ENCODE data around the gene PLA2G4B. TPM values are rescaled to one million over a fixed set of nuclear protein-coding genes. Genes with fewer than 3 reads are reported as not detected.

PLA2G4B gene
- total and polyA plus RNA-seq, 10 of the 15 experiments (the other 5 are each of a cell fraction or from before 2014, with no cell fraction given): 0.22 to 6.6 (median 2.9) TPM

DNA sequence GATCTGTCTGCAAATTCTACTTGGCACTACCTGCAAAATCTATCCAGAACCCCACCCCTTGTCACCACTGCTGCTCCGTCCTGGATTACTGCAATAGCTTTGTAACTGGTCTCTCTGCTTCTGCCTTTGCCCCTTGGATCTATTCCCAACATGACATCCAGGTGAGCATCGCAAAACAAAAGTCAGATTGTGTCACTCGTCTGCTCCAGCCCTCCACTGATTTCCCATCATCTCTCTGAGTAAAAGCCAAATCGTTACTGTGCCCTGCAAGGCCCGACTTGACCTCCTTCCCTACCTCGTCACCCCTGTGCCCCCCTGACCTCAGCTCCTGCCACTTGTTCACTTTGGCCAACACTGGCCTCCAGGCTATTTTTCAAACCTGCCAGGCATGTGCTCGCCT lies 45.8 kb downstream of the PLA2G4B start (continued):
- TF ChIP-seq, protein P1, sequence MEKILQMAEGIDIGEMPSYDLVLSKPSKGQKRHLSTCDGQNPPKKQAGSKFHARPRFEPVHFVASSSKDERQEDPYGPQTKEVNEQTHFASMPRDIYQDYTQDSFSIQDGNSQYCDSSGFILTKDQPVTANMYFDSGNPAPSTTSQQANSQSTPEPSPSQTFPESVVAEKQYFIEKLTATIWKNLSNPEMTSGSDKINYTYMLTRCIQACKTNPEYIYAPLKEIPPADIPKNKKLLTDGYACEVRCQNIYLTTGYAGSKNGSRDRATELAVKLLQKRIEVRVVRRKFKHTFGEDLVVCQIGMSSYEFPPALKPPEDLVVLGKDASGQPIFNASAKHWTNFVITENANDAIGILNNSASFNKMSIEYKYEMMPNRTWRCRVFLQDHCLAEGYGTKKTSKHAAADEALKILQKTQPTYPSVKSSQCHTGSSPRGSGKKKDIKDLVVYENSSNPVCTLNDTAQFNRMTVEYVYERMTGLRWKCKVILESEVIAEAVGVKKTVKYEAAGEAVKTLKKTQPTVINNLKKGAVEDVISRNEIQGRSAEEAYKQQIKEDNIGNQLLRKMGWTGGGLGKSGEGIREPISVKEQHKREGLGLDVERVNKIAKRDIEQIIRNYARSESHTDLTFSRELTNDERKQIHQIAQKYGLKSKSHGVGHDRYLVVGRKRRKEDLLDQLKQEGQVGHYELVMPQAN (conservative IDR thresholded peaks at IDR 0.05): no peak

DNA sequence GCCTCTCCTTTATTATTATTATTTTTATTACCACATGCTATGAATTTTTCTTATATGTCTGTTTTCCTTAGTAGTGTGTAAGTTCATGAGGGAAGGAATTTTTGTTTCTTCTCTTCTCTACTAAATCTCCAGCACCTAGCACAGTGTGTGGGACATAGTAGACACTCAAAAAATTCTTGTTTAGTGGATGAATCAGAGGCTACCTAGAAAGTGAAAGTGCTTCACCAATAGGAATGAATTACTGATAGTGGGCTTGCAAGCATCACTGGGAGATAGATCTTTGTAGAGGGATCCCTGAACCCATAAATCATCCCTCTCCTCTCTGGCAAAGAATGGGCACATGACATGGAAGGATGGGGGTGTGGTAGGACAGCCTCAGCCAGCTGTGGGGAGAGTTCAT lies 46.7 kb downstream of the PLA2G4B start:
- no TSS peak for BruUV-seq (replicated peaks)
- H3K27ac ChIP-seq (ENCODE audit: control insufficient read depth, insufficient read depth): no peak overlapping the region
- peaks cover 4% of the 10 kb centered on the region for H3K4me1 ChIP-seq (ENCODE audit: control insufficient read depth, insufficient read depth, low read length)
- in situ Hi-C loops (cut with MboI) (no loop called here), intact Hi-C loops (cut with micrococcal nuclease; ENCODE audit: unreplicated experiment) (no loop called here)
- POLR2A ChIA-PET: no interaction called here
- H3K36me3 ChIP-seq (ENCODE audit: control insufficient read depth in 2 of 2, insufficient read depth in 2 of 2, low read length in 1 of 2): no peaks in the 10 kb centered on the region
- H3K9ac ChIP-seq (ENCODE audit: control insufficient read depth, insufficient read depth, low read length): no peak overlapping the region
- no peak for DNase-seq (ENCODE audit: low read depth, low spot score)
- H2AFZ ChIP-seq (ENCODE audit: control insufficient read depth, low read depth, low read length): no peak overlapping the region
- H3K27me3 ChIP-seq (replicated peaks in 1 of 2; ENCODE audit: control insufficient read depth in 2 of 2, insufficient read depth in 2 of 2, low read length in 1 of 2): peaks cover 0 to 2% of the 10 kb centered on the region in 2 experiments; a peak in 2 of 4 replicates
- no peaks in the 10 kb centered on the region for H3K9me3 ChIP-seq (replicated peaks; ENCODE audit: control insufficient read depth, insufficient read depth, low read length)
- no peak for FAIRE-seq
- SMC1A ChIA-PET (ENCODE audit: uncharacterized antibody, unreplicated experiment): no interaction called here
- RAD21 ChIA-PET (ENCODE audit: unreplicated experiment): no interaction called here
- CTCF ChIA-PET: interaction anchor here (1.3 kb wide), 1 partner anchor 112 kb away, joined by 5 read pairs; the partner anchor contains the start of gene MAPKBP1
- no peaks in the 10 kb centered on the region for H4K20me1 ChIP-seq (ENCODE audit: control insufficient read depth, insufficient read depth)
- ATAC-seq: no peak
- H3K4me2 ChIP-seq (ENCODE audit: control insufficient read depth, insufficient read depth): no peak overlapping the region
- H3K4me3 ChIP-seq: no peak overlapping the region
- H3K79me2 ChIP-seq (ENCODE audit: control insufficient read depth, insufficient read depth, low read length): no peaks in the 10 kb centered on the region
- TF ChIP-seq, protein P2, sequence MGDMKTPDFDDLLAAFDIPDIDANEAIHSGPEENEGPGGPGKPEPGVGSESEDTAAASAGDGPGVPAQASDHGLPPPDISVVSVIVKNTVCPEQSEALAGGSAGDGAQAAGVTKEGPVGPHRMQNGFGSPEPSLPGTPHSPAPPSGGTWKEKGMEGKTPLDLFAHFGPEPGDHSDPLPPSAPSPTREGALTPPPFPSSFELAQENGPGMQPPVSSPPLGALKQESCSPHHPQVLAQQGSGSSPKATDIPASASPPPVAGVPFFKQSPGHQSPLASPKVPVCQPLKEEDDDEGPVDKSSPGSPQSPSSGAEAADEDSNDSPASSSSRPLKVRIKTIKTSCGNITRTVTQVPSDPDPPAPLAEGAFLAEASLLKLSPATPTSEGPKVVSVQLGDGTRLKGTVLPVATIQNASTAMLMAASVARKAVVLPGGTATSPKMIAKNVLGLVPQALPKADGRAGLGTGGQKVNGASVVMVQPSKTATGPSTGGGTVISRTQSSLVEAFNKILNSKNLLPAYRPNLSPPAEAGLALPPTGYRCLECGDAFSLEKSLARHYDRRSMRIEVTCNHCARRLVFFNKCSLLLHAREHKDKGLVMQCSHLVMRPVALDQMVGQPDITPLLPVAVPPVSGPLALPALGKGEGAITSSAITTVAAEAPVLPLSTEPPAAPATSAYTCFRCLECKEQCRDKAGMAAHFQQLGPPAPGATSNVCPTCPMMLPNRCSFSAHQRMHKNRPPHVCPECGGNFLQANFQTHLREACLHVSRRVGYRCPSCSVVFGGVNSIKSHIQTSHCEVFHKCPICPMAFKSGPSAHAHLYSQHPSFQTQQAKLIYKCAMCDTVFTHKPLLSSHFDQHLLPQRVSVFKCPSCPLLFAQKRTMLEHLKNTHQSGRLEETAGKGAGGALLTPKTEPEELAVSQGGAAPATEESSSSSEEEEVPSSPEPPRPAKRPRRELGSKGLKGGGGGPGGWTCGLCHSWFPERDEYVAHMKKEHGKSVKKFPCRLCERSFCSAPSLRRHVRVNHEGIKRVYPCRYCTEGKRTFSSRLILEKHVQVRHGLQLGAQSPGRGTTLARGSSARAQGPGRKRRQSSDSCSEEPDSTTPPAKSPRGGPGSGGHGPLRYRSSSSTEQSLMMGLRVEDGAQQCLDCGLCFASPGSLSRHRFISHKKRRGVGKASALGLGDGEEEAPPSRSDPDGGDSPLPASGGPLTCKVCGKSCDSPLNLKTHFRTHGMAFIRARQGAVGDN (IDR thresholded peaks at IDR 0.05): no peak
- TF ChIP-seq SIN3A (IDR thresholded peaks at IDR 0.05; ENCODE audit: low read depth, low read length): no peak
- TF ChIP-seq BCL11A (IDR thresholded peaks at IDR 0.05; ENCODE audit: low read depth, low read length): no peak
- TF ChIP-seq IKZF2 (IDR thresholded peaks at IDR 0.05): no peak
- TF ChIP-seq PAX5 (IDR thresholded peaks at IDR 0.05; ENCODE audit: borderline replicate concordance, low read depth, low read length): no peak
- TF ChIP-seq ZZZ3 (IDR thresholded peaks at IDR 0.05; ENCODE audit: control insufficient read depth, insufficient read length, low read depth): no peak
- TF ChIP-seq, protein P3, sequence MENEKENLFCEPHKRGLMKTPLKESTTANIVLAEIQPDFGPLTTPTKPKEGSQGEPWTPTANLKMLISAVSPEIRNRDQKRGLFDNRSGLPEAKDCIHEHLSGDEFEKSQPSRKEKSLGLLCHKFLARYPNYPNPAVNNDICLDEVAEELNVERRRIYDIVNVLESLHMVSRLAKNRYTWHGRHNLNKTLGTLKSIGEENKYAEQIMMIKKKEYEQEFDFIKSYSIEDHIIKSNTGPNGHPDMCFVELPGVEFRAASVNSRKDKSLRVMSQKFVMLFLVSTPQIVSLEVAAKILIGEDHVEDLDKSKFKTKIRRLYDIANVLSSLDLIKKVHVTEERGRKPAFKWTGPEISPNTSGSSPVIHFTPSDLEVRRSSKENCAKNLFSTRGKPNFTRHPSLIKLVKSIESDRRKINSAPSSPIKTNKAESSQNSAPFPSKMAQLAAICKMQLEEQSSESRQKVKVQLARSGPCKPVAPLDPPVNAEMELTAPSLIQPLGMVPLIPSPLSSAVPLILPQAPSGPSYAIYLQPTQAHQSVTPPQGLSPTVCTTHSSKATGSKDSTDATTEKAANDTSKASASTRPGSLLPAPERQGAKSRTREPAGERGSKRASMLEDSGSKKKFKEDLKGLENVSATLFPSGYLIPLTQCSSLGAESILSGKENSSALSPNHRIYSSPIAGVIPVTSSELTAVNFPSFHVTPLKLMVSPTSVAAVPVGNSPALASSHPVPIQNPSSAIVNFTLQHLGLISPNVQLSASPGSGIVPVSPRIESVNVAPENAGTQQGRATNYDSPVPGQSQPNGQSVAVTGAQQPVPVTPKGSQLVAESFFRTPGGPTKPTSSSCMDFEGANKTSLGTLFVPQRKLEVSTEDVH (IDR thresholded peaks at IDR 0.05; ENCODE audit: low read depth, partially characterized antibody): no peak
- no peak for TF ChIP-seq TARDBP (IDR thresholded peaks at IDR 0.05; ENCODE audit: borderline replicate concordance)
- TF ChIP-seq SMARCA5 (IDR thresholded peaks at IDR 0.05): no peak
- TF ChIP-seq SP1 (IDR thresholded peaks at IDR 0.05; ENCODE audit: low read depth, low read length): no peak
- no peak for TF ChIP-seq LARP7 (IDR thresholded peaks at IDR 0.05)
- TF ChIP-seq SUZ12 (IDR thresholded peaks at IDR 0.05; ENCODE audit: unreplicated experiment): no peak
- TF ChIP-seq, protein P4, sequence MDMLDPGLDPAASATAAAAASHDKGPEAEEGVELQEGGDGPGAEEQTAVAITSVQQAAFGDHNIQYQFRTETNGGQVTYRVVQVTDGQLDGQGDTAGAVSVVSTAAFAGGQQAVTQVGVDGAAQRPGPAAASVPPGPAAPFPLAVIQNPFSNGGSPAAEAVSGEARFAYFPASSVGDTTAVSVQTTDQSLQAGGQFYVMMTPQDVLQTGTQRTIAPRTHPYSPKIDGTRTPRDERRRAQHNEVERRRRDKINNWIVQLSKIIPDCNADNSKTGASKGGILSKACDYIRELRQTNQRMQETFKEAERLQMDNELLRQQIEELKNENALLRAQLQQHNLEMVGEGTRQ (IDR thresholded peaks at IDR 0.05; ENCODE audit: borderline replicate concordance, low read depth, low read length): no peak

All from GM12878 (cell line).